ENCODE measurements around the gene SENP1. TPM values are rescaled to one million over a fixed set of nuclear protein-coding genes. Genes with fewer than 3 reads are reported as not detected.

Gene SENP1
- total RNA-seq (1 to 10 TPM; 6.8 to 8.9 (median 7.4) TPM), polyA plus RNA-seq (1 to 10 TPM; 1.9 to 3.4 TPM)

DNA sequence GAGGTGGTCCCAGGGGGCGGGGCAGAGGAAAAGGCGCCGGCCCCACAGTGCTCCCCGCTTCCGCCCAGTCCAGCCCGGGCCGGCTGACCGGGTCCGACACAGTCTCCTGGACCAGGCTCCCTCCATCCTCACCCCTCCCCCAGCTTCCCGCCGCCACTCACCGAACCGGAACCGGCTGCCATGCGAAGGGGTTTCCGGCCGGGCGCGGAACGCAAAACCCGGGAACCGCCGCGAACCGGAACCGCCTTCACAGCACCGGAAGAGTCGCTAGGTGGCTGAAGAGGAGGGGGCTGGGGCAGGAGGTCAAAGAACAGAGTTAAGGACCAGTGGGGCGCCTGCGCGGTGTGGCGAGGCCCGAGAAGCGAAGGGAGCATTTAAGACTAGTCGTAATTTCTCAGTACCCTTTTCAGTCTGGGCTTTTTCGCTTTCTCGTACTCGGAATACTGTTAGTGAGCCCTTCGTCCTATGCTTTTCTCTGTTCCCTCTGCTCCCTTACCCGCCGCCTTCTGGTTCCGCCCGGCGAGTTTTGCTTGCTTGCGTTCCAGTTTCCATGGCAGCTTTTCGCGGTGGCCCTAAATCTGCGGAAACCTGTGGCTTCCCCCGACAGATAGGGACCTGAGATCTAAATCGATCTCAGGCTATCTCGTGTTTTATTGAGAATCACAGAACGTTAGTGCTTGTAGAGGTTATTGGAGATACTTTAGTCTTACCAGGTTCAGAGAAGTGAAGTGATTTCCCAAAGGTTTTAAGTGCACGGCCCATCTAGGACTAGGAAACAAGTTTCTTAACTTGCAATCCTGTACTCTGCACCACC lies at the start of gene SENP1:
TSS of gene SENP1 (minus strand) at position 213 of the 814 bp plus-strand sequence. CDS start 4,607 bp downstream, outside the sequence.
- no peaks in the 10 kb centered on the region for H3K36me3 ChIP-seq
- intact Hi-C loops (cut with DNase I): no loop called here
- peak within 1 kb of the TSS; percentile 79 to 95 (median 88) for H3K4me3 ChIP-seq
- TF ChIP-seq CTCF (IDR thresholded peaks at IDR 0.05): peak in 1 of 4 donors; percentile 13
- H3K27ac ChIP-seq: peak within 1 kb of the TSS; percentile 85 to 94 (median 90)
- 0 to 1% methylated on average over 43 to 49 of the region's 53 CpGs for WGBS, 2 donors
- peaks cover 6 to 14% (median 11%) of the 10 kb centered on the region in 3 donors for H3K4me1 ChIP-seq
- DNase-seq (peak; percentile 84 to 94 (median 88)), FAIRE-seq (no peak), ATAC-seq (peak; percentile 95 to 99 (median 98))
- H3K9me3 ChIP-seq: no peaks in the 10 kb centered on the region
- H3K27me3 ChIP-seq: no peaks in the 10 kb centered on the region

DNA sequence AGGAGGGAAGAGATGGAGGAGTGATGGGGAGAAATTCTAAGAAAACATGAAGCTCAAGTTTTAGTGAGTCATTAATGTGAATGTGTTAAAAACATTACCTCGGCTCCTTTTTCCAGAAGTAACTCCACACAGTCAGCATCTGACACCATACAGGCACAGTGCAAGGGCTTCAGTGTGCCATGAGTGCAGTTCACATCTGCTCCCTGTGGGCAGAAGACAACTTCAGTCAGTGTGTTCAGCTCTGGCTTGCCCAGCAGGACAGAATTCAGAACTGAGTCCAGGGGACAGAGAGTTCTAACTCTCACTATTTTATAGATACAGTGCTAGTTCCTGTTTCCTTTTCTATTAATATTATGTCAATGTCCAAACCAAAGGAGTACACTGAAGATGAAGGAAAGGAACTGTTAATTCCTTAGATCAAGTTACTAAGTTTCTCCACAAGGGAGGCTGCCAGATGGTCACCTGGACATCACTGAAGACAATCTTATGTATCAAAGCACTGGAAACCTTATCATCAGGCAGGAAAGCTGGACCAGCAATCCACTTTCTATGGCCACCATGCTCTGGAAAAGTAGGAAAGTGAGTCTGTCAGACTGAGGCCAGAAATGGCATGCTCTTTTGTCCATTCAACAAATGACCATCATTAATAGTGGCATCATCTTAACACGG lies 45.4 kb upstream of the SENP1 start:
- ATAC-seq (no peak), DNase-seq (no peak), FAIRE-seq (no peak)
- H3K27ac ChIP-seq: no peak overlapping the region
- H3K36me3 ChIP-seq: peaks cover 0 to 46% (median 28%) of the 10 kb centered on the region in 3 donors
- intact Hi-C loops (cut with DNase I): no loop called here
- 81 to 83% methylated on average over 2 of the region's 2 CpGs for WGBS, 2 donors
- no peak overlapping the region for H3K4me3 ChIP-seq
- no peaks in the 10 kb centered on the region for H3K27me3 ChIP-seq
- no peaks in the 10 kb centered on the region for H3K9me3 ChIP-seq
- TF ChIP-seq CTCF (IDR thresholded peaks at IDR 0.05): no peak
- H3K4me1 ChIP-seq: peaks cover 0 to 5% (median 4%) of the 10 kb centered on the region in 3 donors

GRCh38 chr12:48145981-48146380 lies 40.1 kb upstream of the SENP1 start:
- WGBS, 2 donors: 39 to 41% methylated on average over 1 of the region's 1 CpG
- no peak for TF ChIP-seq CTCF (IDR thresholded peaks at IDR 0.05)

GRCh38 chr12:48143898-48144297 lies 38.0 kb upstream of the SENP1 start:
- H3K9me3 ChIP-seq: no peaks in the 10 kb centered on the region
- H3K4me3 ChIP-seq: no peak overlapping the region
- no peak for DNase-seq
- no peak for FAIRE-seq
- WGBS, 2 donors: 84 to 87% methylated on average over 2 of the region's 2 CpGs
- no peaks in the 10 kb centered on the region for H3K4me1 ChIP-seq
- intact Hi-C loops (cut with DNase I): no loop called here
- TF ChIP-seq CTCF (IDR thresholded peaks at IDR 0.05): no peak
- no peaks in the 10 kb centered on the region for H3K27me3 ChIP-seq
- peaks cover 0 to 20% (median 3%) of the 10 kb centered on the region in 3 donors for H3K36me3 ChIP-seq
- H3K27ac ChIP-seq: no peak overlapping the region
- ATAC-seq: no peak

More at GRCh38 chr12:48145981-48146380, 40.1 kb upstream of the SENP1 start:
- intact Hi-C loops (cut with DNase I): no loop called here
- Histone ChIP-seq H3K4me3 (no peak overlapping the region), H3K27ac (no peak overlapping the region), H3K36me3 (peaks cover 0 to 41% (median 21%) of the 10 kb centered on the region in 3 donors), H3K4me1 (no peaks in the 10 kb centered on the region), H3K27me3 (no peaks in the 10 kb centered on the region), H3K9me3 (no peaks in the 10 kb centered on the region)
- ATAC-seq: no peak
- DNase-seq: no peak
- no peak for FAIRE-seq
